ENCODE measurements around the gene TSPAN18.

Gene TSPAN18

GRCh38 chr11:44831605-44832394 lies 105.0 kb downstream of the TSPAN18 start:
- no peak for DNase-seq

GRCh38 chr11:44832452-44832851 lies 105.7 kb downstream of the TSPAN18 start:
- DNase-seq = no peak

- no peak for DNase-seq
Measured at GRCh38 chr11:44833221-44833876, 106.6 kb downstream of the TSPAN18 start.

- no peak for DNase-seq
Measured at GRCh38 chr11:44833877-44834452, 107.2 kb downstream of the TSPAN18 start.

GRCh38 chr11:44834846-44835245 lies 108.1 kb downstream of the TSPAN18 start:
- DNase-seq = no peak

- DNase-seq = no peak
Measured at GRCh38 chr11:44835296-44835695, 108.5 kb downstream of the TSPAN18 start.

GRCh38 chr11:44835938-44836337 lies 109.2 kb downstream of the TSPAN18 start:
- no peak for DNase-seq

GRCh38 chr11:44837661-44838060 lies 110.9 kb downstream of the TSPAN18 start:
- DNase-seq = no peak

GRCh38 chr11:44839458-44840084 lies 112.8 kb downstream of the TSPAN18 start:
- DNase-seq = no peak

- no peak for DNase-seq
Measured at GRCh38 chr11:44840085-44840478, 113.3 kb downstream of the TSPAN18 start.

GRCh38 chr11:44840521-44841251 lies 113.9 kb downstream of the TSPAN18 start:
- DNase-seq = no peak

- DNase-seq = no peak
Measured at GRCh38 chr11:44842220-44842619, 115.5 kb downstream of the TSPAN18 start.

- DNase-seq = no peak
Measured at GRCh38 chr11:44846852-44847251, 120.1 kb downstream of the TSPAN18 start.

GRCh38 chr11:44847316-44847715 lies 120.6 kb downstream of the TSPAN18 start:
- no peak for DNase-seq

- no peak for DNase-seq
Measured at GRCh38 chr11:44848203-44848962, 121.6 kb downstream of the TSPAN18 start.

- no peak for DNase-seq
Measured at GRCh38 chr11:44848963-44849350, 122.2 kb downstream of the TSPAN18 start.

GRCh38 chr11:44849424-44849823 lies 122.7 kb downstream of the TSPAN18 start:
- DNase-seq = no peak

- DNase-seq = no peak
Measured at GRCh38 chr11:44849922-44850321, 123.2 kb downstream of the TSPAN18 start.

GRCh38 chr11:44851496-44851895 lies 124.7 kb downstream of the TSPAN18 start:
- DNase-seq = no peak

GRCh38 chr11:44852159-44852747 lies 125.5 kb downstream of the TSPAN18 start:
- DNase-seq = no peak

- DNase-seq = no peak
Measured at GRCh38 chr11:44852952-44853351, 126.2 kb downstream of the TSPAN18 start.

GRCh38 chr11:44853666-44854065 lies 126.9 kb downstream of the TSPAN18 start:
- no peak for DNase-seq
